GM18517 (cell line): Measurements from ENCODE around the gene RERE.

ENCODE experiments used
- ATAC-seq: cut with Tn5 transposase; IDR thresholded peaks from one replicate; pipeline ENCODE4 v1.9.1; 2021; ENCODE audit warnings: mild to moderate bottlenecking, moderate library complexity; ENCODE audit not compliant: unreplicated experiment

The RERE gene

GRCh38 chr1:8376358-8376840 is 441.0 kb downstream of the RERE start:
- no peak for ATAC-seq

DNA sequence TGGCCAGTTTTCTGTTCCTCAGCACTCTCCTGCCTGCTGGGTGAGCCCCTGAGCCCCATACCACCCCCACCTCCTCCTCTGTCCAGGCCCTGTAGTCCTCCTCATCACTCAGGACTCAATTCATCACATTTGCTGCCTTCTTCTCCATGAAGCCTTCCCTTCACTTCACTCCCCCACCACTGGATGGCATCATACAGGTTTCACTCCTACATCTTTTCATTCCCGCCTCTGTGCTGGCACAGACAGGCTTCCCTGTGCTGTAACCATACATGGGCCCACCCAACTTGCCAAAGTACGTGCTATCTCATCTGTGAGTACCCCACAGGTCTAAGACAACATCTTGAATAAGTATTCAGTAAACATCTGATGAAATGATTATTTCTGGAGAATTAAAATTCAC is 442.6 kb downstream of the RERE start:
- no peak for ATAC-seq

GRCh38 chr1:8374356-8374755 is 443.1 kb downstream of the RERE start:
- ATAC-seq: no peak

- no peak for ATAC-seq
Observed at GRCh38 chr1:8373581-8374241, 443.7 kb downstream of the RERE start.

GRCh38 chr1:8373125-8373524 is 444.3 kb downstream of the RERE start:
- ATAC-seq: no peak

DNA sequence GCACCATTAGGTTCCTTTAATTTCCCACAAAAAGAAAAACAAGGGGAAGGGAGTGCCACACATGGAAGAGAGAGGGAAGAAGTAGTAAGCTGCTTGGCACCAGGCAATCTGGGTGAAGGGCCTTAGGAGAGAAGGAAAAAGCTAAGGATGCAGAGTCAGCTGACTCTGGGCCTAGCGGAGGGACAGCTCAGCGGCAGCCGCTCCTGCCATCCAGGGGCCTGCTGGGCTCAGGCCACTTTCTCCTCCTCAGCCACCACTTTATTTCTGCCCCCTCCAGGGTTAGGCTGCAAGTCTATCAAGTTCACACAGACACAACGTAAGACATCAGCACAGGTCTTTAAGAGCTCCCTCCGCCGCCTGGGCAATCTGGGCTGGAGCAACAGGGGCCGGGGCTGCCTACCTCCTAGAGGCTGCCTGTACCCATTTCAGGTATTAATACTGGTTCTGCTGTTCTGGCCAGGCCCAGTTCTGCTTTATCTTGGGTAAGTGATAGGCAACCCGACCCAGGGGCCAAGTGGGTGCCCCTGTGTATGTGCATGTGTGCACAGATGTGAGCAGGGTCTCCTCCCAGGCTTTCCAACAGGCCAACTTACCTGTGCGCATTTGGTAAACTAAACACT is 446.0 kb downstream of the RERE start:
- no peak for ATAC-seq

DNA sequence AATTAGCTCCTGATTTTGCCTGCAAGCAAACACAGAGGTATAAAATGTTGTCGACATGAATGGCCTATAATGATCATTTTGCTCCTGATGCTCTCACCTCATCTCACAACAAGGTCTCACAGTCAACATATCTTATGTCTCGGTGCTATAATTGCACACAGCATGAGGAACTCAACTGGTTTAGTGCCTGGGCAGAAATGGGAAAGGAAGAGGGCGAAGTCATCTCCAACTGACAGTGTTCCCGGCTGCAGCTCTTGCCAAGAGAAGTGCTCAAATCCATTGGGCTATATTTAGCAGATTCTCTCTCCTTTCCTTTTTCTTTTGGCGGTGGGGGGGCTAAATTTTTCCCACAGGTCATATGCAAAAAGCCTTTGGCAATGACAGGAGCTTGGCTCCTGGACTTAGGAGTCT is 446.5 kb downstream of the RERE start:
- no peak for ATAC-seq

- no peak for ATAC-seq
Observed at GRCh38 chr1:8370046-8370881, 447.2 kb downstream of the RERE start.

GRCh38 chr1:8368956-8369639 is 448.3 kb downstream of the RERE start:
- no peak for ATAC-seq

GRCh38 chr1:8367571-8368194 is 449.8 kb downstream of the RERE start:
- no peak for ATAC-seq

- no peak for ATAC-seq
Observed at GRCh38 chr1:8365661-8366362, 451.6 kb downstream of the RERE start.

GRCh38 chr1:8364528-8365442 is 452.7 kb downstream of the RERE start:
- ATAC-seq: no peak

DNA sequence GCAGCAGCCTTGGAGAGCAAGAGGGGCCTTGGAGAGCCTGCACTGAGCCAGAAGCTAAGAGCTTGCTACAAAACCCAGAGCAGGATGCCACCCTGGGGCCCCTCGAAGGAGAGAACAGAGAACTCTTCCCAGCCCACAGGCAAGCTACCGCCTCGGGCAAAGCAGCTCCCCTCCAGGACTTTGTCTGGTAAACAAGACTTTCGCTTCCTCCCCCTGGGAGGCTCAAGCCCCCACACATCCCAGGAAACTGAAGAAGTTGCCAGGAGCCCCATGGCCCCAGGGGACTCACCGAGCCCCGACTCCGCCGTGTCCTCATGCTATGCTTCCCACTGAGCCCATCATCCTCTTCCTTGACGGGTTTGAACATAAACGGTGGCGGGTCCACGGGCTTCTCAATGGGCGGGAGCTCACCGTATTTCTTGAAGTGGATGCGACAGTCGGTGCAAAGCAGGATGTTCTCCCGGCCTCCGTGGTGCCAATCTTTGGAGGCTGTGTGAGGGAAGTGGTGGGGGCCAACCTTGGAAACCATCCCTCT is 453.6 kb downstream of the RERE start:
- no peak for ATAC-seq

DNA sequence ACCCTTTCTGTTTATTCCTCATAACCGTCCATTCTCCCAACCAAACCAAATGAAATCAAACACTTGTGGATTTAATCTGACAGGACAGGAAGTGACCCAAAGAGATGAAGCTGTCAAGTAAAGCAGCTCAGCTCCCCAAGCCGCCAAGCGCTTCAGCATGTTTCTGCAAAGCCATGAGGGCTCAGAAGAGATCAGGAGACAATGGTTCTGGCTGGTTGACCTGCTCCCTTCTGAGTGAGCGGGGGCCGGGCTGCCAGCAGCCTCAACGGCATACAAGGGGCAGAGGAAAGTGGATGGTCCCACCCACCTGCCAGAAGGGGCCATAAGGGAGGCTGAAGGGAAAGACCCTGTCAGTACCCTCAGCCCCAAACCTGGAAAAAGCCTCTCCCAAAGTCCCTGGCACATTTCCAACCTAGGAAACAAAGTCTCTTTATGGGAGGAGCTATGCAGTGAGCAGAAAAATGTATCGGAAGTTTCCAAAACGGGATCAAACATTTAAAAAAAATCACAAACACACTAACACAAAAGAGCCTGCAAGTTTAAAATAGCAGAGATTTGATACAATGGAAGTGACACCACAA is 454.2 kb downstream of the RERE start:
- ATAC-seq: no peak

- ATAC-seq: no peak
Observed at GRCh38 chr1:8362701-8363101, 454.7 kb downstream of the RERE start.

DNA sequence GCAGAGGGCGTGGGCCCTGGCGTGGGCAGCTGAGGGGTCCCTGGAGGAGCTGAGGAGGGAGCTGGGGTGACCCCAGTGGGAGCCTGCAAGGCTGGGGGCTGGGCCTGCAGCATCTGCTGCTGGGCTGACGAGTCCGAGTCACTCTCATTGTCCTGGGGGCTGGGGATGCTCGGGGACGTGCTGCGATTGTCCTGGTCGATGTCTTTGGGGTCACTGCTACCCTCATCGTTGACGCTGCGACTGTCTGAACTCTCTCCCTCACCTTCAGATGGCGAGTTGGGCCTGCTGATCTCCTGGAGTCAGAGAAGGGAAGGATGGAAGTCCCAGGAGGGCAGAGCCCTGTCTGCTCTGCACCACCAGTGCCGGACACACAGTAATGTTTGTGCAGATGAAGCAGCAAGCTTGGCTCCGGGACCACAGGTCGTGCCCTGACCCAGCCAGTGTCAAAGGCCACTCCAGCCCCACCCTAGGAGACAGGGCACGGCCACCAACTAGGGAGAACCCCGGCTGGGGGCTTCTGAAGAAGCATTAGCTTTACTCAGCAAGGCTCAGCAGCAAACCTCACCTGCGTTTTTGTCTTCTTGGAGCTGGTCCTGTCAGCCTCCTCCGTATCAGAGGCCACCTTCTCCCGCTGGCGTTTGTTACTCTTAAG is 456.1 kb downstream of the RERE start:
- no peak for ATAC-seq

GRCh38 chr1:8360493-8361197 is 456.8 kb downstream of the RERE start:
- ATAC-seq: no peak
